Measurements from ENCODE around the gene IYD. TPM values are rescaled to one million over a fixed set of nuclear protein-coding genes. Genes with fewer than 3 reads are reported as not detected.

The IYD gene
- total RNA-seq, 2 experiments from 2014 or later = not detected

- Mint-ChIP-seq H3K27me3 (peaks cover 20% of the 10 kb centered on the region), H3K36me3 (no peaks in the 10 kb centered on the region), H3K4me1 (ENCODE audit: low read depth) (no peaks in the 10 kb centered on the region), H3K27ac (no peak overlapping the region), H3K9me3 (no peaks in the 10 kb centered on the region), H3K4me3 (no peak overlapping the region)
- DNase-seq = no peak
- intact Hi-C loops (cut with micrococcal nuclease) = no loop called here
- CTCF ChIA-PET = interaction anchor here (1.0 kb wide), 1 partner anchor 15 kb away, joined by 3 read pairs; no protein-coding TSS in a partner anchor
- POLR2A ChIA-PET = no interaction called here
Observed at GRCh38 chr6:150380256-150380655, 11.4 kb downstream of the IYD start.

DNA sequence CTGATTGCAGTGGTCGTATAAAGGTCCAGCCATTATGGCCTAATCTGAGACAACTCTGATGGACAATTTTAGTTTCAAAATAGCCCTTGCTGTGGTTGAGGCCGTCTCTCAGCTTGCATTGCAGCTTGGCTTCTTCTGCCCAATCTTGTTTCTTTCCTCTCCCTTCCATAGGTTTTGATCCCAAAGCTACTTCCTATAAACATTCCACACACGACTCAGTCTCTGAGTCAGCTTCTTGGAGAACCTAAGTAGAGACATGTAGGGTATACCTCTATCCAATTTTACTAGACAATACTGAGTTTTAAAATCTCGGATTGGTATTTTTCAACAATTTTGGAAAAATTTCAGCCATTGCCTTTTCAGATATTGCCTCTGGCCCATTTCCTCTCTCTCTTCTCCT, 13.4 kb downstream of the IYD start:
- no peaks in the 10 kb centered on the region for H3K36me3 Mint-ChIP-seq
- H3K4me3 Mint-ChIP-seq = no peak overlapping the region
- ChIA-PET CTCF (interaction anchor here (2.3 kb wide), 1 partner anchor 13 kb away, joined by 10 read pairs; no protein-coding TSS in a partner anchor), POLR2A (no interaction called here)
- H3K4me1 Mint-ChIP-seq (ENCODE audit: low read depth) = no peaks in the 10 kb centered on the region
- peaks cover 19% of the 10 kb centered on the region for H3K27me3 Mint-ChIP-seq
- intact Hi-C loops (cut with micrococcal nuclease) = no loop called here
- H3K9me3 Mint-ChIP-seq = no peaks in the 10 kb centered on the region
- H3K27ac Mint-ChIP-seq = no peak overlapping the region
- DNase-seq = no peak

- CTCF ChIA-PET = interaction anchor here (2.3 kb wide), 1 partner anchor 311 kb away, joined by 8 read pairs; no protein-coding TSS in a partner anchor
- no peaks in the 10 kb centered on the region for H3K9me3 Mint-ChIP-seq
- DNase-seq = no peak
- POLR2A ChIA-PET = no interaction called here
- H3K27me3 Mint-ChIP-seq = peaks cover 10% of the 10 kb centered on the region
- H3K4me3 Mint-ChIP-seq = no peak overlapping the region
- no peaks in the 10 kb centered on the region for H3K36me3 Mint-ChIP-seq
- H3K27ac Mint-ChIP-seq = no peak overlapping the region
- no peaks in the 10 kb centered on the region for H3K4me1 Mint-ChIP-seq (ENCODE audit: low read depth)
- intact Hi-C loops (cut with micrococcal nuclease) = no loop called here
Observed at GRCh38 chr6:150391414-150391813, 22.6 kb downstream of the IYD start.

DNA sequence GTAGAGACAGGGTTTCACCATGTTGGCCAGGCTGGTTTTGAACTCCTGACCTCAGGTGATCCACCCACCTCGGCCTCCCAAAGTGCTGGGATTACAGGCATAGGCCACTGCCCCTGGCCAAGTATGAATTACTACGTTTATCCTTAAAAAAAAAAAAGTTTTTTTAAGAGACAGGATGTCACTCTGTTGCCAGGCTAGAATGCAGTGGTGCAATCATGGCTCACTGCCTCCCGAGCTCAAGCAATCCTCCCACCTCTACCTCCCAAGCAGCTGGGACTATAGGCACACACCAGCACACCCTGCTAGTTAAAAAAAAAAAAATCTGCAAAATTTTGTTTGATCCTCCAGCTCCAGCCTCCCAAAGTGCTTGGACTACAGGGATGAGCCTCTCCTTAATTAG, 23.1 kb downstream of the IYD start:
- CTCF ChIA-PET = interaction anchor here (2.3 kb wide), 1 partner anchor 311 kb away, joined by 8 read pairs; no protein-coding TSS in a partner anchor
- Mint-ChIP-seq H3K27me3 (peaks cover 10% of the 10 kb centered on the region), H3K4me3 (no peak overlapping the region), H3K36me3 (no peaks in the 10 kb centered on the region), H3K4me1 (ENCODE audit: low read depth) (no peaks in the 10 kb centered on the region), H3K27ac (no peak overlapping the region), H3K9me3 (no peaks in the 10 kb centered on the region)
- POLR2A ChIA-PET = no interaction called here
- intact Hi-C loops (cut with micrococcal nuclease) = no loop called here
- DNase-seq = no peak

- Mint-ChIP-seq H3K36me3 (no peaks in the 10 kb centered on the region), H3K9me3 (no peaks in the 10 kb centered on the region), H3K4me1 (ENCODE audit: low read depth) (no peaks in the 10 kb centered on the region), H3K27ac (no peak overlapping the region), H3K27me3 (peaks cover 7% of the 10 kb centered on the region), H3K4me3 (no peak overlapping the region)
- intact Hi-C loops (cut with micrococcal nuclease) = no loop called here
- POLR2A ChIA-PET = no interaction called here
- DNase-seq = no peak
- CTCF ChIA-PET = interaction anchor here (0.6 to 6.3 kb wide), 3 partner anchors 66 to 312 kb away, joined by 3 to 139 read pairs (median 4); no protein-coding TSS in a partner anchor
Observed at GRCh38 chr6:150392452-150393220, 23.8 kb downstream of the IYD start.

DNA sequence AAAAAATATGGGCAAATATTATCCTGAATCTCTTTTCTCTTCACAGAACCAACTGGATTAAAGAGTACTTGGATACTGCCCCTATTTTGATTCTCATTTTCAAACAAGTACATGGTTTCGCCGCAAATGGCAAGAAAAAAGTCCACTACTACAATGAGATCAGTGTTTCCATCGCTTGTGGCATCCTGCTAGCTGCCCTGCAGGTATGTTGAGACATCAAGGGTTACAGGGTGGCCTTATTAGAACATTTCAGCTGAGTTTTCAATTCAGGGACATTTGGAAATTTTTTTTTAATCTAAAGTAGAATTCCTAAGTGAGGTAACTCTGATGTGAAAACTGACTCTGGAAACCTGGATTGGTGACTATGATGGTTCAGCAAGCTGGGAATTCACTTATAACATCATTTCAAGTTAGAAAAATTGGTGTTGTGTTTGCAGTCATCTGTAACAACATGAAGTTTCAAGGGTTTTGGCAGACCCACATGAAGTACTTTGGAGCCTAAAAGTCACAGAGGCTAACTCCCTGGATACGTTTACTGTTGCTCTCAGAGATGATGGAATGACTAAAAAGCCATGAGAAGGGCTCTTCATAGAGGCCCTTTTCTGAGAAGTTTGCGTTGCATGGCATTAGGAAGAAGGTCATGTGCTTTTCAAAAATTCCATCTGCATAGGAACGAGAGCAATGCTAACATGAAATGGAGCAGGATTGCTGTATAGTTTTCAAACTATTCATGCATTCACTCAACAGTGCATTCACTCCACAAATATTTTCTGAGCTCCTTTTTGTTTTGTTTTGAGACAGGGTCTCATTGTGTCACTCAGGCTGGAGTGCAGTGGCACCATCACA, 25.5 kb downstream of the IYD start:
- CTCF ChIA-PET = interaction anchor here (0.8 to 6.3 kb wide), 22 partner anchors 9 to 422 kb away, joined by 3 to 139 read pairs (median 5); partner anchors contain the start of gene ULBP3
- H3K36me3 Mint-ChIP-seq = no peaks in the 10 kb centered on the region
- no peaks in the 10 kb centered on the region for H3K9me3 Mint-ChIP-seq
- intact Hi-C loops (cut with micrococcal nuclease) = no loop called here
- H3K27me3 Mint-ChIP-seq = peaks cover 6% of the 10 kb centered on the region
- POLR2A ChIA-PET = no interaction called here
- H3K27ac Mint-ChIP-seq = no peak overlapping the region
- no peak for DNase-seq
- H3K4me3 Mint-ChIP-seq = no peak overlapping the region
- no peaks in the 10 kb centered on the region for H3K4me1 Mint-ChIP-seq (ENCODE audit: low read depth)

- Mint-ChIP-seq H3K36me3 (no peaks in the 10 kb centered on the region), H3K27me3 (peaks cover 8% of the 10 kb centered on the region), H3K9me3 (no peaks in the 10 kb centered on the region), H3K4me1 (ENCODE audit: low read depth) (no peaks in the 10 kb centered on the region), H3K27ac (no peak overlapping the region), H3K4me3 (no peak overlapping the region)
- ChIA-PET POLR2A (no interaction called here), CTCF (interaction anchor here (0.6 to 6.3 kb wide), 40 partner anchors 10 to 1818 kb away, joined by 3 to 139 read pairs (median 4); partner anchors contain the start of genes IYD and ULBP3)
- no peak for DNase-seq
- intact Hi-C loops (cut with micrococcal nuclease) = loop anchor here (1.0 to 5.0 kb wide), 3 partner anchors 315 to 453 kb away; partner anchors contain the start of gene ULBP2
Observed at GRCh38 chr6:150394899-150395295, 26.1 kb downstream of the IYD start.

DNA sequence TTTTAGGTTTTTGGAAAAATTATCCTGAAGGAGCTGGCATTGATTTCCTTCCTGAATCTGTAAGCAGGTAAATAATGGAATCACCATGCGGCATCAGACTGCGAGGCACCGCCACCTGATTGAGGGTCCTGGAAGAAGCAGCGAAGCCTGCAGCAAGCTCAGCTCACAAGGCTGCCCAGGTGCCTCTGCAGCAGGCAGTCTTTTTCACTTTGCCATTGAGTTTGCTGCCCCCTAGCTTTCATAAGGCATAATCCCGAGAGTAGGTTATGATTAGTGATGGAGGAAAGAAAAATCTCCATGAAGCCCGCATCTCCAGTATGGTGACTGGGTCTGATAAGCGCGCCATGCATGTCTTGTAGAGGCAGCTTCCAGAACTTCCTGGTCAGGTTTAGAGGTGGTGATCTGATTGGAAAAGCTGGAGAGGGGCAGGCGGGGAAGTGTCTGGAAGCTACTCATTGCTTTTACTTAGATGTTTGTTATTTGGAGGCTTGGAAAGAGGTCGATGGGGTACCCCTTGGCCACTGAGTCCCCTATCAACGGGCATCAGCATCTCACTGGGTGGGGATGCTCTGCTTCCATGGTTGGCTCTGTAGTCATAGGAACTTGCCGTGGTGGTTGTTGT, 26.7 kb downstream of the IYD start:
- intact Hi-C loops (cut with micrococcal nuclease) = loop anchor here (1.0 to 5.0 kb wide), 3 partner anchors 315 to 453 kb away; partner anchors contain the start of gene ULBP2
- peak; percentile 46 for DNase-seq
- ChIA-PET CTCF (interaction anchor here (0.6 to 6.3 kb wide), 44 partner anchors 10 to 1819 kb away, joined by 3 to 139 read pairs (median 4); partner anchors contain the start of genes IYD, MTHFD1L and ULBP3), POLR2A (no interaction called here)
- H3K27me3 Mint-ChIP-seq = peaks cover 8% of the 10 kb centered on the region
- no peaks in the 10 kb centered on the region for H3K9me3 Mint-ChIP-seq
- H3K36me3 Mint-ChIP-seq = no peaks in the 10 kb centered on the region
- H3K4me1 Mint-ChIP-seq (ENCODE audit: low read depth) = no peaks in the 10 kb centered on the region
- H3K27ac Mint-ChIP-seq = no peak overlapping the region
- no peak overlapping the region for H3K4me3 Mint-ChIP-seq

DNA sequence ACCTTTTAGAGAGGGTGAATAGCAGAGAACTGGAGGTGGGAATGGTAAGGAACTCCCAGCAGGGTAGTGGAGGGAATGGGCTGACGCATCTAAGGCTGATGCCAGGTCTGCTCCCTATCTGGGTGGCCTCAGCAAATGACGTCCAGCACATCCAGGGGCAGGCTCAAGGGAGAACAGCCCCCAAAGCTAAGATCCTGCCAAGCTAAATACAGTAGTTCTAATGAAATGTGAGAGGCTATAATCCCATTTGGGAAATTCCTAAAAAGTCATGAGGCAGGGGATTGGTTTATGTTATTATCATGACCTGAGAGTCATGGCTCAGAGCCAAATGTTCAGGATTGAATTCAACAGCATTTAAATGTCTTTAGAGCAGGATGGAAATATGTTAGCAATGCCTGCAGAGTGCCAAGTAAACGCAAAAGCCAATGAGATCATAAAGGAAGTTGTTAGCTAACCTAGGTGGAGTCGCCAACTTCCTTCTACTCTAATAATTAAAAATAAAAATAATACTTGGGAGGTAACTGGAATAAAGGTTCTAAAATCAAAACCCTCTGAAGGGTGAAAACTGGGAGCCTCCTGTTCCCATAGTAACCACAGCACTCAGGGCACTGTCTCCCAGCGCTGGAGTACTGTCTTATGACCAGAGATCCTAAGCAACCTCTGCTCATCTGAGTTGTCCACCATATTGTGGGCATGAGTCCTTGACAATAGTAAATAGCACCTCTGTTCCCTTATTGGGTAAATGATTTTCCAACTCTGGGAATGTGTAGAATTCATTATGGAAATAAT, 34.8 kb downstream of the IYD start:
- H3K9me3 Mint-ChIP-seq = peaks cover 16% of the 10 kb centered on the region
- no peak for DNase-seq
- no peaks in the 10 kb centered on the region for H3K4me1 Mint-ChIP-seq (ENCODE audit: low read depth)
- intact Hi-C loops (cut with micrococcal nuclease) = no loop called here
- ChIA-PET POLR2A (no interaction called here), CTCF (no interaction called here)
- no peaks in the 10 kb centered on the region for H3K36me3 Mint-ChIP-seq
- H3K4me3 Mint-ChIP-seq = no peak overlapping the region
- no peak overlapping the region for H3K27ac Mint-ChIP-seq
- H3K27me3 Mint-ChIP-seq = peaks cover 37% of the 10 kb centered on the region

- ChIA-PET POLR2A (no interaction called here), CTCF (interaction anchor here (0.7 to 2.9 kb wide), 2 partner anchors 11 to 12 kb away, joined by 3 to 14 read pairs; no protein-coding TSS in a partner anchor)
- intact Hi-C loops (cut with micrococcal nuclease) = no loop called here
- Mint-ChIP-seq H3K9me3 (peaks cover 16% of the 10 kb centered on the region), H3K4me3 (no peak overlapping the region), H3K36me3 (no peaks in the 10 kb centered on the region), H3K27me3 (peaks cover 43% of the 10 kb centered on the region), H3K27ac (no peak overlapping the region), H3K4me1 (ENCODE audit: low read depth) (no peaks in the 10 kb centered on the region)
- DNase-seq = no peak
Observed at GRCh38 chr6:150406948-150407347, 38.1 kb downstream of the IYD start.

- intact Hi-C loops (cut with micrococcal nuclease) = no loop called here
- peaks cover 46% of the 10 kb centered on the region for H3K27me3 Mint-ChIP-seq
- H3K27ac Mint-ChIP-seq = no peak overlapping the region
- peaks cover 16% of the 10 kb centered on the region for H3K9me3 Mint-ChIP-seq
- ChIA-PET CTCF (interaction anchor here (0.8 to 3.2 kb wide), 5 partner anchors 9 to 406 kb away, joined by 3 to 15 read pairs (median 11); no protein-coding TSS in a partner anchor), POLR2A (no interaction called here)
- no peak overlapping the region for H3K4me3 Mint-ChIP-seq
- no peak for DNase-seq
- H3K36me3 Mint-ChIP-seq = no peaks in the 10 kb centered on the region
- H3K4me1 Mint-ChIP-seq (ENCODE audit: low read depth) = no peaks in the 10 kb centered on the region
Observed at GRCh38 chr6:150408842-150409241, 40.0 kb downstream of the IYD start.

Measured in activated CD4-positive, alpha-beta memory T cell treated with anti-CD3 and anti-CD28 coated beads for 36 hours (primary cell).